H1 (cell line): ENCODE results near the gene MYOG. TPM values are rescaled to one million over a fixed set of nuclear protein-coding genes. Genes with fewer than 3 reads are reported as not detected.

Source experiments
- CTCF ChIA-PET: fragments of 300-600 bp; sonication (Branson Sonifier 250); formaldehyde crosslinking; loops from one replicate; lab custom pipeline; 2021; ENCODE audit not compliant: partially characterized antibody; lab: Charles Lee
- POLR2A ChIA-PET: fragments of 300-600 bp; sonication (Branson Sonifier 250); formaldehyde crosslinking; loops from one replicate; lab custom pipeline; 2021; ENCODE audit warnings: inconsistent platforms; ENCODE audit not compliant: partially characterized antibody; lab: Charles Lee
- DNase-seq, 2 experiments: peaks; one replicate each; pipeline versions ENCODE4 v3.0.0 to v3.0.0-alpha.2; 2010 to 2022; ENCODE audit warnings: low spot score in 2 of 2, low read depth in 1 of 2, mixed read lengths in 1 of 2
- FAIRE-seq: peaks from 2 replicates; lab custom pipeline; 2011; peaks lifted over from hg19 to GRCh38; lab: Jason Lieb, UNC
- H2AFZ ChIP-seq: 2 replicates; pipeline ENCODE4 v1.8.1; 2012; ENCODE audit warnings: low read length, inconsistent platforms
- H2AK5ac ChIP-seq: 2 replicates; pipeline ENCODE4 v1.6.1; 2013; ENCODE audit warnings: low read depth, low read length
- H2BK120ac ChIP-seq: replicated peaks from 2 replicates; pipeline ENCODE3; 2013; ENCODE audit warnings: low read depth, low read length, inconsistent platforms
- H2BK12ac ChIP-seq: 2 replicates; pipeline ENCODE4 v1.6.1; 2013; ENCODE audit warnings: low read depth, low read length
- H2BK15ac ChIP-seq: 2 replicates; pipeline ENCODE4 v1.6.1; 2013; ENCODE audit warnings: low read length
- H2BK20ac ChIP-seq: 2 replicates; pipeline ENCODE4 v1.6.1; 2013; ENCODE audit warnings: low read length
- H2BK5ac ChIP-seq: 2 replicates; pipeline ENCODE4 v1.6.1; 2013; ENCODE audit warnings: low read depth, low read length
- H3K14ac ChIP-seq: 2 replicates; pipeline ENCODE4 v1.6.1; 2013; ENCODE audit warnings: inconsistent platforms; ENCODE audit not compliant: insufficient read length
- H3K18ac ChIP-seq: 2 replicates; pipeline ENCODE4 v1.6.1; 2013; ENCODE audit warnings: low read length; ENCODE audit errors: extremely low read depth
- H3K23ac ChIP-seq: 2 replicates; pipeline ENCODE4 v1.6.1; 2013; ENCODE audit warnings: inconsistent platforms; ENCODE audit not compliant: insufficient read length
- H3K23me2 ChIP-seq: 2 replicates; pipeline ENCODE4 v1.6.1; 2013; ENCODE audit warnings: low read depth, low read length
- H3K27ac ChIP-seq: 2 replicates; pipeline ENCODE4 v1.6.1; 2011; ENCODE audit warnings: low read depth, low read length, inconsistent platforms
- H3K27me3 ChIP-seq, 4 experiments: replicated peaks in 1 of 4; 1 replicate in 1 of 4; 2 replicates in 3 of 4; pipeline versions ENCODE4 v1.6.1 to v1.8.1; 2011 to 2013; ENCODE audit warnings: low read length in 3 of 4, mild to moderate bottlenecking in 3 of 4, inconsistent platforms in 2 of 4, mixed read lengths in 2 of 4, moderate library complexity in 1 of 4; ENCODE audit not compliant: control insufficient read depth in 3 of 4, insufficient read depth in 3 of 4; ENCODE audit errors: extremely low read depth in 1 of 4
- H3K36me3 ChIP-seq, 4 experiments: 2 replicates each; pipeline versions ENCODE4 v1.6.1 to v1.8.1; 2011 to 2013; ENCODE audit warnings: mild to moderate bottlenecking in 4 of 4, low read length in 3 of 4, moderate library complexity in 2 of 4, control low read depth in 1 of 4, inconsistent platforms in 1 of 4; ENCODE audit not compliant: insufficient read depth in 4 of 4, control insufficient read depth in 2 of 4
- H3K4ac ChIP-seq: replicated peaks from 2 replicates; pipeline ENCODE3; 2013; ENCODE audit warnings: low read length, low read depth, mixed read lengths, inconsistent platforms; ENCODE audit not compliant: insufficient read length
- H3K4me1 ChIP-seq, 4 experiments: replicated peaks in 1 of 4; 1 replicate in 1 of 4; 2 replicates in 3 of 4; pipeline versions ENCODE4 v1.6.1 to v1.8.1; 2011 to 2013; ENCODE audit warnings: low read length in 3 of 4, inconsistent platforms in 2 of 4, mixed read lengths in 1 of 4; ENCODE audit not compliant: insufficient read depth in 4 of 4, control insufficient read depth in 3 of 4
- H3K4me2 ChIP-seq, 2 experiments: 2 replicates each; pipeline versions ENCODE4 v1.6.1 to v1.8.1; 2011 to 2013; ENCODE audit warnings: low read depth in 2 of 2, low read length in 2 of 2, control low read depth in 1 of 2, inconsistent platforms in 1 of 2, mild to moderate bottlenecking in 1 of 2; ENCODE audit not compliant: insufficient read depth in 1 of 2
- H3K4me3 ChIP-seq, 4 experiments: fragments of 200-600, 300-600 bp in 1 of 4; sonication (generic), shearing (Covaris generic), sonication (Bioruptor Twin) in 1 of 4; 2 replicates each; pipeline versions ENCODE4 v1.5.1 to v1.8.1; 2011 to 2016; ENCODE audit warnings: low read length in 4 of 4, low read depth in 3 of 4, control low read depth in 2 of 4, inconsistent platforms in 2 of 4, mild to moderate bottlenecking in 2 of 4, mixed read lengths in 1 of 4, moderate library complexity in 1 of 4; ENCODE audit not compliant: insufficient read depth in 2 of 4; ENCODE audit errors: extremely low read depth in 1 of 4
- H3K56ac ChIP-seq: replicated peaks from 2 replicates; pipeline ENCODE3; 2013; ENCODE audit warnings: low read depth, mild to moderate bottlenecking, mixed read lengths, low read length, inconsistent platforms; ENCODE audit not compliant: insufficient read length
- H3K79me1 ChIP-seq: 2 replicates; pipeline ENCODE4 v1.6.1; 2013; ENCODE audit warnings: low read depth, low read length, control low read depth
- H3K79me2 ChIP-seq, 2 experiments: 2 replicates each; pipeline versions ENCODE4 v1.6.1 to v1.8.1; 2012 to 2013; ENCODE audit warnings: low read length in 2 of 2, mild to moderate bottlenecking in 2 of 2, inconsistent platforms in 1 of 2; ENCODE audit not compliant: insufficient read depth in 2 of 2, control insufficient read depth in 1 of 2
- H3K9ac ChIP-seq, 4 experiments: replicated peaks in 1 of 4; 1 replicate in 1 of 4; 2 replicates in 3 of 4; pipeline versions ENCODE4 v1.6.1 to v1.8.1; 2011 to 2013; ENCODE audit warnings: low read depth in 3 of 4, low read length in 3 of 4, control low read depth in 2 of 4, mild to moderate bottlenecking in 2 of 4, moderate library complexity in 2 of 4, inconsistent platforms in 1 of 4; ENCODE audit errors: extremely low read depth in 1 of 4
- H3K9me3 ChIP-seq, 2 experiments: 2 replicates each; pipeline versions ENCODE4 v1.6.1 to v1.8.1; 2012 to 2013; ENCODE audit warnings: mild to moderate bottlenecking in 2 of 2, moderate library complexity in 2 of 2, control low read depth in 1 of 2, inconsistent platforms in 1 of 2, low read depth in 1 of 2, low read length in 1 of 2, mixed read lengths in 1 of 2; ENCODE audit not compliant: insufficient read depth in 2 of 2
- H4K20me1 ChIP-seq, 2 experiments: replicated peaks in 1 of 2; 2 replicates each; pipeline versions ENCODE3 to v1.8.1; 2011 to 2013; ENCODE audit warnings: inconsistent platforms in 2 of 2, low read length in 2 of 2, mild to moderate bottlenecking in 1 of 2; ENCODE audit not compliant: insufficient read depth in 2 of 2, control insufficient read depth in 1 of 2
- H4K5ac ChIP-seq: 2 replicates; pipeline ENCODE4 v1.6.1; 2013; ENCODE audit warnings: low read length, low read depth, mixed read lengths, inconsistent platforms; ENCODE audit not compliant: insufficient read length
- H4K8ac ChIP-seq: 2 replicates; pipeline ENCODE4 v1.8.0; 2013; ENCODE audit warnings: mild to moderate bottlenecking, moderate library complexity, low read length, inconsistent platforms; ENCODE audit not compliant: insufficient read depth; ENCODE audit errors: extremely low read depth
- H4K91ac ChIP-seq: replicated peaks from 2 replicates; pipeline ENCODE3; 2013; ENCODE audit warnings: low read length, mixed read lengths, inconsistent platforms; ENCODE audit not compliant: insufficient read length
- CHD1 ChIP-seq: IDR thresholded peaks from 2 replicates; pipeline ENCODE4 v1.6.1; 2012; ENCODE audit warnings: low read depth, low read length, improper control_type of control experiment
- EZH2 ChIP-seq: fragments of 200-600 bp; sonication (generic); IDR thresholded peaks from 2 replicates; pipeline ENCODE4 v1.7.1; 2012; ENCODE audit warnings: low read depth, mild to moderate bottlenecking, moderate library complexity, low read length, inconsistent platforms; ENCODE audit not compliant: severe bottlenecking
- KDM1A ChIP-seq: fragments of 200-600, 300-600 bp; sonication (generic); IDR thresholded peaks from 2 replicates; pipeline ENCODE4 v1.7.1; 2016; ENCODE audit warnings: mild to moderate bottlenecking, low read length, borderline replicate concordance
- RFX5 ChIP-seq: IDR thresholded peaks from 2 replicates; pipeline ENCODE4 v1.6.1; 2011; ENCODE audit warnings: low read depth, low read length, improper control_type of control experiment, borderline replicate concordance
- RXRA ChIP-seq: IDR thresholded peaks from 2 replicates; pipeline ENCODE4 v1.6.1; 2011; ENCODE audit warnings: low read depth, mild to moderate bottlenecking, low read length, moderate library complexity; ENCODE audit not compliant: insufficient read depth
- SP4 ChIP-seq: IDR thresholded peaks from 2 replicates; pipeline ENCODE4 v1.6.1; 2012; ENCODE audit warnings: low read length, inconsistent platforms
- TAF1 ChIP-seq: IDR thresholded peaks from 2 replicates; pipeline ENCODE4 v1.6.1; 2011; ENCODE audit warnings: mild to moderate bottlenecking, low read depth, low read length
- WGBS, 2 experiments: shearing (Covaris generic) in 1 of 2; methylation state at CpG; one replicate each; pipeline versions ENCODE4 v1.1.6 to v1.1.7; 2013 to 2015; ENCODE audit warnings: low lambda C conversion rate in 2 of 2, mixed read lengths in 2 of 2, inconsistent platforms in 1 of 2, low coverage in 1 of 2, missing lambda C conversion rate in 1 of 2; ENCODE audit not compliant: insufficient replicate concordance in 2 of 2, insufficient coverage in 1 of 2, insufficient read length in 1 of 2; ENCODE audit errors: extremely low coverage in 1 of 2, missing lambda C conversion rate in 1 of 2; 5-methylcytosine and 5-hydroxymethylcytosine counted together
- polyA plus RNA-seq, 7 experiments: library from polyadenylated mRNA; depleted of rRNA in 3 of 7; stranded (reverse) in 5 of 7; unstranded in 2 of 7; fragments of >200 nt in 5 of 7; fragments of 200-250 nt in 2 of 7; gene quantifications; 1 replicate in 5 of 7; 2 replicates in 1 of 7; 4 replicates in 1 of 7; pipeline versions ENCODE4 v1.2.1 to v1.2.3, GENCODE V29; 2011 to 2013; ENCODE audit warnings: missing spikeins in 2 of 7, mixed read lengths in 2 of 7
- total RNA-seq: library from RNA; stranded (reverse); fragmentation: NEBNext Ultra II Directional; extraction: Animal tissue kit (Norgen Biotek cat#: 25700); gene quantifications from 2 replicates; pipeline ENCODE4 v1.2.1, GENCODE V29; 2021
- TF ChIP-seq, protein P1 (sequence below): IDR thresholded peaks from 2 replicates; pipeline ENCODE4 v1.6.1; 2011; ENCODE audit warnings: low read length, improper control_type of control experiment
- TF ChIP-seq, protein P2 (sequence below): IDR thresholded peaks from 2 replicates; pipeline ENCODE4 v1.6.1; 2012; ENCODE audit warnings: low read length, inconsistent platforms

Gene MYOG
- total and polyA plus RNA-seq, 2 of the 8 experiments (the other 6 are each of a cell fraction or from before 2014, with no cell fraction given) = not detected

DNA sequence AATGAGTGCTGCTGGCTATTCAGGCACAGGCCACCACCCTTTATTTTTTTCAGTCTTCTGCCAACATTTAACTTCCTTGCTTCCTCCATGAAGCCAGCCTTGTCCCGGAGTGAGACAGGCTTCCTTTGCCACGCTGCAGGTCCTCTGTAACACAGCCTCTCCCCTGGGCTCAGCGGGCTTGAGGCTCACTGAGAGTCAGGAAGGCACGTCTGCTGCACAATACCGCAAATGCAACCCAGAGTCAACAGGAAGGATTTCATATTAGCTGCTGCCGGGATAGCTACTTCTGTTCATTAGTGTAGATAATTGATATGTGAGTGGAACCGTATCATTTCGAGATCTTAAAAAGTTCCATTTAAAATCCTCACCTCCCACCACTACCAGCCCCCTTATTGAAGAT lies 22.5 kb downstream of the MYOG start:
- no peak overlapping the region for H3K18ac ChIP-seq
- TF ChIP-seq KDM1A (no peak), RFX5 (no peak), TAF1 (no peak), CHD1 (no peak), RXRA (no peak), EZH2 (no peak), SP4 (no peak)
- TF ChIP-seq, protein P1, sequence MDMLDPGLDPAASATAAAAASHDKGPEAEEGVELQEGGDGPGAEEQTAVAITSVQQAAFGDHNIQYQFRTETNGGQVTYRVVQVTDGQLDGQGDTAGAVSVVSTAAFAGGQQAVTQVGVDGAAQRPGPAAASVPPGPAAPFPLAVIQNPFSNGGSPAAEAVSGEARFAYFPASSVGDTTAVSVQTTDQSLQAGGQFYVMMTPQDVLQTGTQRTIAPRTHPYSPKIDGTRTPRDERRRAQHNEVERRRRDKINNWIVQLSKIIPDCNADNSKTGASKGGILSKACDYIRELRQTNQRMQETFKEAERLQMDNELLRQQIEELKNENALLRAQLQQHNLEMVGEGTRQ = no peak
- TF ChIP-seq, protein P2, sequence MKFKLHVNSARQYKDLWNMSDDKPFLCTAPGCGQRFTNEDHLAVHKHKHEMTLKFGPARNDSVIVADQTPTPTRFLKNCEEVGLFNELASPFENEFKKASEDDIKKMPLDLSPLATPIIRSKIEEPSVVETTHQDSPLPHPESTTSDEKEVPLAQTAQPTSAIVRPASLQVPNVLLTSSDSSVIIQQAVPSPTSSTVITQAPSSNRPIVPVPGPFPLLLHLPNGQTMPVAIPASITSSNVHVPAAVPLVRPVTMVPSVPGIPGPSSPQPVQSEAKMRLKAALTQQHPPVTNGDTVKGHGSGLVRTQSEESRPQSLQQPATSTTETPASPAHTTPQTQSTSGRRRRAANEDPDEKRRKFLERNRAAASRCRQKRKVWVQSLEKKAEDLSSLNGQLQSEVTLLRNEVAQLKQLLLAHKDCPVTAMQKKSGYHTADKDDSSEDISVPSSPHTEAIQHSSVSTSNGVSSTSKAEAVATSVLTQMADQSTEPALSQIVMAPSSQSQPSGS = no peak

More for the DNA sequence above, 22.5 kb downstream of the MYOG start:
- no peak overlapping the region for H3K4me2 ChIP-seq
- H4K20me1 ChIP-seq = no peaks in the 10 kb centered on the region
- H3K27ac ChIP-seq = no peak overlapping the region
- H3K4me1 ChIP-seq = no peaks in the 10 kb centered on the region
- no peaks in the 10 kb centered on the region for H3K27me3 ChIP-seq
- no peak overlapping the region for H3K4ac ChIP-seq
- no peak overlapping the region for H3K9ac ChIP-seq
- no peak overlapping the region for H2BK120ac ChIP-seq
- H3K56ac ChIP-seq = no peak overlapping the region
- no peak overlapping the region for H2BK20ac ChIP-seq
- H4K5ac ChIP-seq = no peak overlapping the region
- no peak overlapping the region for H3K23ac ChIP-seq
- no peaks in the 10 kb centered on the region for H3K9me3 ChIP-seq
- POLR2A ChIA-PET = interaction anchor here (1.1 to 1.2 kb wide), 2 partner anchors 8 to 122 kb away, joined by 3 read pairs; no protein-coding TSS in a partner anchor
- no peaks in the 10 kb centered on the region for H3K79me2 ChIP-seq
- CTCF ChIA-PET = interaction anchor here (1.1 to 49.7 kb wide), 6 partner anchors 21 to 205 kb away, joined by 3 to 1089 read pairs (median 74); partner anchors contain the start of genes ADORA1, MYOG and PPFIA4
- peaks cover 0 to 3% (median 0%) of the 10 kb centered on the region in 4 experiments; a peak in 2 of 8 replicates for H3K36me3 ChIP-seq
- no peak for DNase-seq
- H3K79me1 ChIP-seq = no peaks in the 10 kb centered on the region
- H2AK5ac ChIP-seq = no peak overlapping the region
- no peak overlapping the region for H2BK5ac ChIP-seq
- no peak for FAIRE-seq
- no peaks in the 10 kb centered on the region for H3K23me2 ChIP-seq
- no peak overlapping the region for H2AFZ ChIP-seq
- H3K14ac ChIP-seq = no peak overlapping the region
- no peak overlapping the region for H3K4me3 ChIP-seq
- no peak overlapping the region for H2BK15ac ChIP-seq
- H2BK12ac ChIP-seq = no peak overlapping the region
- H4K8ac ChIP-seq = no peak overlapping the region
- H4K91ac ChIP-seq = no peak overlapping the region
- WGBS, 2 experiments = 90% methylated on average over 8 of the region's 8 CpGs; no CpG with 5 or more reads in 1 of the 2 experiments
